SK-N-SH (cell line): ENCODE results near the gene AVPR2. TPM values are rescaled to one million over a fixed set of nuclear protein-coding genes. Genes with fewer than 3 reads are reported as not detected.

Experiments used
- CTCF ChIA-PET: fragments of 300-600, 350-600 bp; formaldehyde crosslinking; extraction: SDS; loops from one replicate; lab custom pipeline; 2021; lab: Yijun Ruan, JAX
- POLR2A ChIA-PET: fragments of 350-600 bp; sonication (Branson Sonifier 250); formaldehyde crosslinking; extraction: SDS; loops from one replicate; lab custom pipeline; 2020; ENCODE audit warnings: antibody characterized with exemption, inconsistent platforms; lab: Yijun Ruan, JAX
- DNase-seq: peaks from one replicate; pipeline ENCODE4 v3.0.0; 2012
- H2AFZ ChIP-seq: fragments of 200-600 bp; sonication (generic); 2 replicates; pipeline ENCODE4 v1.8.1; 2016; ENCODE audit warnings: antibody characterized with exemption, mild to moderate bottlenecking, low read depth
- H3F3A ChIP-seq: fragments of 200-600 bp; sonication (generic); replicated peaks from 2 replicates; pipeline ENCODE3; 2016; ENCODE audit warnings: antibody characterized with exemption, mild to moderate bottlenecking; ENCODE audit not compliant: insufficient read depth
- H3K27ac ChIP-seq, 2 experiments: fragments of 200-500 bp in 1 of 2; fragments of 200-600 bp in 1 of 2; sonication (Bioruptor generic) in 1 of 2; sonication (generic), shearing (Covaris generic) in 1 of 2; 2 replicates each; pipeline versions ENCODE4 v1.5.1 to v1.6.1; 2014 to 2016; ENCODE audit warnings: low read depth in 2 of 2, inconsistent platforms in 1 of 2, low read length in 1 of 2, mild to moderate bottlenecking in 1 of 2, mixed read lengths in 1 of 2
- H3K27me3 ChIP-seq: fragments of 200-600 bp; sonication (generic), shearing (Covaris generic); 2 replicates; pipeline ENCODE4 v1.6.1; 2016; ENCODE audit warnings: mixed run types; ENCODE audit not compliant: insufficient read depth
- H3K36me3 ChIP-seq, 2 experiments: fragments of 200-500 bp in 1 of 2; fragments of 200-600 bp in 1 of 2; sonication (Bioruptor generic) in 1 of 2; sonication (generic) in 1 of 2; replicated peaks in 1 of 2; 2 replicates each; pipeline versions ENCODE3 to v1.5.1; 2014 to 2016; ENCODE audit warnings: low read length in 1 of 2, mild to moderate bottlenecking in 1 of 2; ENCODE audit not compliant: insufficient read depth in 2 of 2, control insufficient read depth in 1 of 2
- H3K4me1 ChIP-seq, 2 experiments: fragments of 200-500 bp in 1 of 2; fragments of 200-600 bp in 1 of 2; sonication (Bioruptor generic) in 1 of 2; sonication (generic), shearing (Covaris generic) in 1 of 2; 2 replicates each; pipeline versions ENCODE4 v1.5.1 to v1.6.1; 2014 to 2016; ENCODE audit warnings: low read depth in 1 of 2, low read length in 1 of 2, mixed run types in 1 of 2; ENCODE audit not compliant: insufficient read depth in 2 of 2, control insufficient read depth in 1 of 2
- H3K4me2 ChIP-seq: fragments of 200-600 bp; sonication (generic), shearing (Covaris generic); 2 replicates; pipeline ENCODE4 v1.6.1; 2017; ENCODE audit warnings: mixed run types
- H3K4me3 ChIP-seq, 2 experiments: fragments of 200-500 bp in 1 of 2; fragments of 200-600 bp in 1 of 2; sonication (Bioruptor generic) in 1 of 2; sonication (generic), shearing (Covaris generic) in 1 of 2; 2 replicates each; pipeline versions ENCODE4 v1.5.1 to v1.8.1; 2014 to 2016; ENCODE audit warnings: low read depth in 2 of 2, inconsistent platforms in 1 of 2, low read length in 1 of 2, mild to moderate bottlenecking in 1 of 2, mixed read lengths in 1 of 2, moderate library complexity in 1 of 2
- H3K79me2 ChIP-seq: fragments of 200-600 bp; sonication (generic); 2 replicates; pipeline ENCODE4 v1.8.1; 2017; ENCODE audit warnings: mild to moderate bottlenecking; ENCODE audit not compliant: insufficient read depth
- H3K9ac ChIP-seq: fragments of 200-600 bp; sonication (generic); 2 replicates; pipeline ENCODE4 v1.6.1; 2017; ENCODE audit warnings: mixed run types
- H3K9me2 ChIP-seq: fragments of 200-600 bp; sonication (generic); 2 replicates; pipeline ENCODE4 v1.6.1; 2017; ENCODE audit warnings: mixed run types
- H3K9me3 ChIP-seq: fragments of 200-600 bp; sonication (generic); 2 replicates; pipeline ENCODE4 v1.6.1; 2017; ENCODE audit warnings: mixed run types, mild to moderate bottlenecking, moderate library complexity
- H4K20me1 ChIP-seq: fragments of 200-600 bp; sonication (generic); 2 replicates; pipeline ENCODE4 v1.6.1; 2017; ENCODE audit warnings: mild to moderate bottlenecking, mixed run types; ENCODE audit not compliant: insufficient read depth
- EZH2phosphoT487 ChIP-seq: fragments of 200-600 bp; sonication (generic); IDR thresholded peaks from 2 replicates; pipeline ENCODE4 v1.6.1; 2017; ENCODE audit warnings: low read depth, mixed run types, mild to moderate bottlenecking, antibody characterized with exemption, moderate library complexity, borderline replicate concordance
- FOXJ3 ChIP-seq: sonication (generic); formaldehyde crosslinking; IDR thresholded peaks from 2 replicates; pipeline ENCODE4 v1.5.1; 2020; ENCODE audit warnings: mild to moderate bottlenecking, missing genetic modification reagents
- GABPA ChIP-seq: IDR thresholded peaks from 2 replicates; pipeline ENCODE4 v1.4.0; 2012; ENCODE audit warnings: low read depth, mild to moderate bottlenecking
- GATA2 ChIP-seq: sonication (generic); formaldehyde crosslinking; IDR thresholded peaks from 2 replicates; pipeline ENCODE4 v1.5.0; 2020; ENCODE audit warnings: mild to moderate bottlenecking, missing genetic modification reagents
- JUND ChIP-seq: IDR thresholded peaks from 2 replicates; pipeline ENCODE4 v1.4.0; 2012
- MAX ChIP-seq: IDR thresholded peaks from 2 replicates; pipeline ENCODE4 v1.4.0; 2012; ENCODE audit warnings: low read depth
- TCF12 ChIP-seq: IDR thresholded peaks from 2 replicates; pipeline ENCODE4 v1.4.0; 2012
- USF1 ChIP-seq: IDR thresholded peaks from 2 replicates; pipeline ENCODE4 v1.4.0; 2012; ENCODE audit warnings: low read depth, borderline replicate concordance
- ZBTB33 ChIP-seq: IDR thresholded peaks from 2 replicates; pipeline ENCODE4 v1.4.0; 2012; ENCODE audit warnings: low read depth, borderline replicate concordance
- WGBS: methylation state at CpG from one replicate; pipeline ENCODE4 v1.1.6; 2017; ENCODE audit warnings: low lambda C conversion rate; 5-methylcytosine and 5-hydroxymethylcytosine counted together
- polyA plus RNA-seq, 3 experiments: library from polyadenylated mRNA; depleted of rRNA; stranded (reverse); fragments of >200 nt; gene quantifications; 2 replicates each; pipeline ENCODE4 v1.2.3, GENCODE V29; 2012

AVPR2 gene
- polyA plus RNA-seq, 1 of the 3 experiments (the other 2 are of a cell fraction) = not detected

GRCh38 chrX:153877571-153878261 lies 26.8 kb upstream of the AVPR2 start:
- Histone ChIP-seq H4K20me1 (peaks cover 7% of the 10 kb centered on the region; the same call in 1 of the 2 replicates), H3K4me1 (peaks cover 0 to 53% of the 10 kb centered on the region in 2 experiments; a peak in 1 of 4 replicates), H3K4me2 (no peak overlapping the region), H3K4me3 (no peak overlapping the region), H3K9ac (no peak overlapping the region), H3K36me3 (no peaks in the 10 kb centered on the region), H3F3A (no peaks in the 10 kb centered on the region), H3K79me2 (no peaks in the 10 kb centered on the region), H3K9me3 (no peaks in the 10 kb centered on the region), H3K27me3 (peaks cover 15% of the 10 kb centered on the region; the same call in 1 of the 2 replicates), H3K27ac (peak overlapping the region in 1 of 2 experiments; percentile 87; a peak in 2 of 4 replicates), H3K9me2 (no peaks in the 10 kb centered on the region), H2AFZ (no peak overlapping the region)
- POLR2A ChIA-PET = interaction anchor here (1.3 to 2.7 kb wide), 3 partner anchors 23 to 83 kb away, joined by 5 to 9 read pairs (median 6); partner anchors contain the start of genes IDH3G and SSR4
- 78% methylated on average over 8 of the region's 8 CpGs for WGBS
- CTCF ChIA-PET = interaction anchor here (0.9 to 2.3 kb wide), 3 partner anchors 45 to 69 kb away, joined by 3 to 8 read pairs (median 7); no protein-coding TSS in a partner anchor
- TF ChIP-seq MAX (no peak), ZBTB33 (no peak)
- DNase-seq = no peak

GRCh38 chrX:153878345-153878744 lies 26.1 kb upstream of the AVPR2 start:
- ChIA-PET CTCF (interaction anchor here (0.9 to 2.3 kb wide), 4 partner anchors 44 to 68 kb away, joined by 3 to 8 read pairs (median 5); no protein-coding TSS in a partner anchor), POLR2A (interaction anchor here (0.6 to 2.7 kb wide), 7 partner anchors 11 to 495 kb away, joined by 3 to 9 read pairs (median 5); partner anchors contain the start of genes IDH3G and SSR4)
- Histone ChIP-seq H3K4me2 (no peak overlapping the region), H3K9me3 (no peaks in the 10 kb centered on the region), H3K4me3 (no peak overlapping the region), H4K20me1 (peaks cover 7% of the 10 kb centered on the region; the same call in 1 of the 2 replicates), H3K4me1 (peaks cover 0 to 49% of the 10 kb centered on the region in 2 experiments; a peak in 1 of 4 replicates), H3K27ac (peak overlapping the region in 1 of 2 experiments; percentile 87; a peak in 2 of 4 replicates), H3K27me3 (peaks cover 21% of the 10 kb centered on the region), H3K36me3 (no peaks in the 10 kb centered on the region), H3K9me2 (no peaks in the 10 kb centered on the region), H2AFZ (no peak overlapping the region), H3K79me2 (no peaks in the 10 kb centered on the region), H3K9ac (no peak overlapping the region), H3F3A (no peaks in the 10 kb centered on the region)
- WGBS = 43% methylated on average over 5 of the region's 5 CpGs
- no peak for TF ChIP-seq TCF12
- TF ChIP-seq GABPA = no peak
- TF ChIP-seq USF1 = no peak
- no peak for TF ChIP-seq GATA2 (CRISPR knock-in tag)
- TF ChIP-seq EZH2phosphoT487 = no peak
- no peak for TF ChIP-seq JUND
- TF ChIP-seq FOXJ3 (CRISPR knock-in tag) = no peak
- DNase-seq = peak; percentile 33
